ENCODE measurements around the gene FUT3. TPM values are rescaled to one million over a fixed set of nuclear protein-coding genes. Genes with fewer than 3 reads are reported as not detected.

The FUT3 gene
- total RNA-seq, 1 donor from 2014 or later: not detected

DNA sequence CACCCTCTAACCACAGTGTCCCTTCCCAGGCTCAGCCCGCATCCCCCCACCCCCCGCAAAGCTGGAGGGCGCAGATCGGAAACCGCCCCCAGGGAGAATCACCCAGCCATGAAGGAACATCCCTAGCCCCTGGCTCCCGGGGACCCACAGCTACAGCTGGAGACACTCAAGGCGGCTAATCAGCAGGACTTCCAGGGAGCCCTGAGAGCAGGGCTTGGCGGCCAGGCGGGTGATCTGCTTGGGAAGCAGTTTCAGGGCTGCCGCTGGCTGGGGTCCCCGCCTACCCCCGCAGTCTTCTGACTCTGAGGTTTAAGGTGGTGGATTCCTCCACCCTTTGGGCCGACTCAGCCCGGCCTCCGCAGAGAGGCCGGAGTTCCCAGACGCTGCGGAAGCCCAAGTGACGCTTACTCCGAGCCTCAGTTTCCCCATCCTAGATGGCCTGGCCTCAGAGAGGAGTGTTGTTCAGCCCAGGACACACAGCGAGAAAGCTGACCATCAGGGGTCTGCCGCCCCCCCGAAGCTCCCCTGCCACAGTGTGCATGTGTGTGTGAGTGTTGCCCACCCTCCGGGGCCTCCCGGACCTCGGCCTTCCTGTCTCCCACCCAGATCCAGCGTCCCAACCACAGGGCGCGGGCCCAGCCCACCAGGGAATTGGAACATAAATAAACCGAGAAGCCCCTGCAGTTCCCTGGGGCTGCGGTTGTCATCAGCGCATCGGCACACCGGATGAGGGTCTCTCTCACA lies 21.5 kb downstream of the FUT3 start:
- no peak for DNase-seq
- intact Hi-C loops (cut with DNase I): no loop called here
- no peak for ATAC-seq (ENCODE audit: poor library complexity)

DNA sequence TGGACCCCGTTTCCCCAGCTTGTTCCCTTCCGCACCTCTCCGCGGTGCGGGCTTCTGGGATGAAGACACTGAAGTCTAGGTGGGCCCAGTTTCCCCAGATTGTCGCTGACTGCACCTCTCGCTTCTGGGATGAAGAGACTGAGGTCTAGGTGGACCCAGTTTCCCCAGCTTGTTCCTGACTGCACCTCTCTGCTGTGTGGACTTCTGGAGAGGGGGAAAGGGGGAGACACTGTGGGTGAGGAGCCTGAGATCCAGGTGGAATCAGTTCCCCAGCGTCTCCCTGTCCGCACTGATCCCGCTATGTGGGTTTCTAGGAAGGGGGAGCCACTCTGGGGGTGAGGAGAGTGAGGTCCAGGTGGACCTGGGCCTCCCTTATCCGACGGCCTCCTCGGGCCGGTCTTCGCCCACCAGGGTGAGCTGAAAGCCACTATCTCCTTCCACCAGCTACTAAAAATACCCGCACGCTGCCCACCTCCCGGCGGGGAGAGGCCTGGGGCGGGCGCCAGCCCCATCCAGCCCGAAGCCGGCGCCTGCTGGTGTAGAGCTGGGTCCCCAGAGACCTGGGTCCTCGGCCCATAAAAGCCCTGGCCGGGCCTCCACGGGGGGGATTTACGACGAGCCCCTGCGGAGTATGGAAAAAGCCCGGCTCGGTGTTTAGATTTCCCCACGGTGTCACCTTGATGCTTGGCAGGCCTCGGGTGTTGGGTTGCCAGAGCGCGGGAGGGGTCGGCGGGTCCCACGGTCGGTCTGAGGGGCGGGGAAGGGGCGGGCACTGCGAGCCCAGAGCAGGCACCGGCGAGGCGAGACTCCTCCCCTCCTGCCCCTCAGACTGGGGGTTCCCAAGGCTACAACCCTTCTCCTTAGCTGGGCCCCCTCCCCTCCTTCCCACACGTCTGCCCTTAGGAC lies 22.3 kb downstream of the FUT3 start:
- ATAC-seq (ENCODE audit: poor library complexity): peak; percentile 57

GRCh38 chr19:5827891-5828660 lies 23.2 kb downstream of the FUT3 start:
- intact Hi-C loops (cut with DNase I): no loop called here
- peak; percentile 75 for ATAC-seq (ENCODE audit: poor library complexity)
- peak; percentile 92 for DNase-seq

More for the DNA sequence above, 22.3 kb downstream of the FUT3 start:
- DNase-seq: peak; percentile 56
- intact Hi-C loops (cut with DNase I): no loop called here

DNA sequence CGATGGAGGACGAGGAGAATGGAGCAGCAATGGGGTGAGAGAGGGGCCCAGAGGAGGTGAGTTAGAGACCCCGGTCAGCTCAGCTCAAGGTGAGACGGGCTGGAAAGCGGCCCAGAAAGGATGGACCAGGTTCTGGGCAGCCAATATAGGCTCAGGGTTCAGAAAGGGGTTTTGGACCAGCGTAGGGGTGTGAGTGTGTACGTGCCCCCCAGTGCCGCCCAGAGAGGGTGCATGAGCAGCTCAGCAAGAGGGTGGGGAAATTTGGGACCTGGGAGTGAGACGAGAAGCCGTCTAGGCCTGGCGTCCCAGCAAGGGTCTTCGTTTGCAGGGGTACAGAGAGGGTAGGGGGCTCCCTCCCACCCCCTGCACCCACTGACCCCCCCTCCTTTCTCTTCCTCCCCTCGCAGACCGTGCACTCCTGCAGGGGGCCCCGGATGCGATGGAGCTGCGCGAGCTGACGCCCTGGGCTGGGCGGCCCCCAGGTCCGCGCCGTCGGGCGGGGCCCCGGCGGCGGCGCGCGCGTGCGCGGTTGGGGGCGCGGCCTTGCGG lies 23.8 kb downstream of the FUT3 start:
- intact Hi-C loops (cut with DNase I): no loop called here

DNA sequence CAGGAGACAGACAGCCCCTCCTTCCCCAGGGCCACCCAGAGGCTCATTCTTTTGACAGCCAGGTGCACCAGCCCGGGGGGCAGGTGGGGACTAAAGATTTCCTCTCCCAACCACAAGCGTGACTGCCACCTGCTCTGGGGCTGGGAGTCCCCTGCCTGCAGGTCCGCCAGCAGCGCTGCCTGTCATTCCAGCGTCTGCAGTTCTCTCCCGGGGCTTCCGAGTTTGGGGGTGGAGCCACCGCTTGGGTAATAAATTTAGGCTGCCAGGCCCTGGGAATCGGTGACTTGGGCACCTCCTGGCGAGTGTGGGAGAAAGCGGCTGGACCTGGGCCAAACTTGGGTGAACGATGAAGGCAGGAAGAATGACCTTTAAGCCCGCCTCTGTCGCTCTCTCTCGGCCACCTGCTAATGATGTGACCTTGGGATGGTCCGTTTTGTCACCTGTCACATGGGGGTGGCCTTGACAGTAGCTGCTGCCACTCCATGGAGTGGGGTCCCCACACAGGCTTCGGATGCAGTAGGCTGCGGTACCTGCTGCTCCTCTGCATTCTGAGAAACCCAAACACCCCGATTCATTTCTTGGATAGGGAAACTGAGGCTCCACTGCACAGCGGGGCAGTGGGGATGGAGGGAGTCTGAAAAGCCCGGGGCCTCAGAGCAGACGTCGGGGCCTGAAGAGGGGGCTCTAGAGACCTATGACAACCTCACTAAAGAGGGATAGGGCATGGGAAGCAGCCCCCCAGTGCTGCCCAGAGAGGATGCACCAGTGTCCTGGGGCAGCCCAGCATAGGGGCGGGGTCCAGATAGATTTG lies 24.5 kb downstream of the FUT3 start:
- intact Hi-C loops (cut with DNase I): no loop called here
- DNase-seq: peak; percentile 75
- peak; percentile 43 for ATAC-seq (ENCODE audit: poor library complexity)

More for the DNA sequence above, 23.8 kb downstream of the FUT3 start:
- DNase-seq (no peak), ATAC-seq (ENCODE audit: poor library complexity) (no peak)

DNA sequence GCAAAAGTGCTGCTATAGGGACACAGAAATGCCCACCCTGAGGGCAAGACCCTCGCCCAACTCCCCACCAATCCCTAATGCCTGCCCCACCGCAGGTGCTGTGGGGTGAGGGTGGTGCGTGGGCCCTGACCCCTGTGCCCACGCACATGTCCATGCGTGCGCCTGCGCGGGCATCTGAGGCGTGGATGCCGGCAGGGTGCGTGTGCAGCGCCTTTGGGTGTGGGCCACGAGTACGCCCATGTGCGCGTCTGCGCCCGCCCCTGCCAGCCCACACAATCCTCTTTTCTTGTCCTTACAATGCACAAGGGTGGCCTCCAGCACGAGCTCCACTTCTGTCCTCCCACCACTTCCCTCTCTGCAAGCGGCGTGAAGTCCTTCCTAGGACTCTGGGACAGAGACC lies 26.1 kb downstream of the FUT3 start:
- no peak for DNase-seq
- intact Hi-C loops (cut with DNase I): no loop called here
- ATAC-seq (ENCODE audit: poor library complexity): no peak

DNA sequence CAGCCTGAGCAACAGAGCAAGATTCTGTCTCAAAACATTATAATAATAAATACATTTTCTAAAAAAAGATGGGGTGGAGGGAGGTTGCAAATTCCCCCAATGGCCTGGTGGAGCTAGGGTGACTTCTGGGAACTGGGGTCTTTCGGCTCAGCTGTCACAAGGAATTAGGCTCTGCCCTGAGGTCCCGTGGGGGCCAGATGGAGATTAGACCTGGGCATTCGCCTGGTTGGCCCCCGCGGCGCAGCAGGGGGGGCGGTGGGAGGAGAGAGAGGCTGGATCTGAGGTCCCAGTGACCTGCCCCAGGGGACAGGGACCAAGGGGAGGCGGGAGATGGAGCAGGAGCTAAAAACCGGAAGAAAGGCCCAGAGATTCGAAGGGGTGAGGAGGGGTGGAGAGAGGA lies 26.5 kb downstream of the FUT3 start:
- ATAC-seq (ENCODE audit: poor library complexity): no peak
- intact Hi-C loops (cut with DNase I): no loop called here
- DNase-seq: no peak

DNA sequence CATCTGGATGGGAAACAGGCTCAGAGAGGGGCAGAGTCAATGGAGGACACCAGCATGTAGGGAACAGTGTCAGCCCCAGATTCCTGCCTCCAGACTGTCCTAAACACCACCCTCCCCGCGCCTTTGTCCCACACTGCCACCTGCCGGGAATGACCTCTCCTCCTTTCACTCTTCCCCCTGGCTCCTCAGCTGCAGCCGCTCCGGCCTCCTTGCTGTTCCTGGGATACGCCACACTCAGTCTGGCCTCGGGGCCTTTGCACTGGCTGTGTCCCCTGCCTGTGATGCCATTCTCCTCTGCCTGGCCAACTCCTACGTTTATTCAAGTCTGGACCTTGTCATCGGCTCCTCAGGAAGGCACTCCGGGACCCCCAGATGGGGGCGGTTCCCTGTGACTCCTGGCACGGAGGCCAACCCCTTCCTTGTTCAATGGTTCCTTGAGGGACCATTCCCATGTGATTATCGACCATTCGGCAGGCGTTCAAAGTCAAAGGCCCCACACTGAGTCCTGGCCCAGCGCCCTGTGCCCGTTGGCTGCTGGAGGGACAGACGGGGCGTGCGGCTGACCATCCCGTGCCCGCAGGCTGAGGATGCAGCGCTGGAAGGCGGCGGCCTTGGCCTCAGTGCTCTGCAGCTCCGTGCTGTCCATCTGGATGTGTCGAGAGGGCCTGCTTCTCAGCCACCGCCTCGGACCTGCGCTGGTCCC lies 27.5 kb downstream of the FUT3 start:
- no peak for DNase-seq
- intact Hi-C loops (cut with DNase I): no loop called here
- no peak for ATAC-seq (ENCODE audit: poor library complexity)

DNA sequence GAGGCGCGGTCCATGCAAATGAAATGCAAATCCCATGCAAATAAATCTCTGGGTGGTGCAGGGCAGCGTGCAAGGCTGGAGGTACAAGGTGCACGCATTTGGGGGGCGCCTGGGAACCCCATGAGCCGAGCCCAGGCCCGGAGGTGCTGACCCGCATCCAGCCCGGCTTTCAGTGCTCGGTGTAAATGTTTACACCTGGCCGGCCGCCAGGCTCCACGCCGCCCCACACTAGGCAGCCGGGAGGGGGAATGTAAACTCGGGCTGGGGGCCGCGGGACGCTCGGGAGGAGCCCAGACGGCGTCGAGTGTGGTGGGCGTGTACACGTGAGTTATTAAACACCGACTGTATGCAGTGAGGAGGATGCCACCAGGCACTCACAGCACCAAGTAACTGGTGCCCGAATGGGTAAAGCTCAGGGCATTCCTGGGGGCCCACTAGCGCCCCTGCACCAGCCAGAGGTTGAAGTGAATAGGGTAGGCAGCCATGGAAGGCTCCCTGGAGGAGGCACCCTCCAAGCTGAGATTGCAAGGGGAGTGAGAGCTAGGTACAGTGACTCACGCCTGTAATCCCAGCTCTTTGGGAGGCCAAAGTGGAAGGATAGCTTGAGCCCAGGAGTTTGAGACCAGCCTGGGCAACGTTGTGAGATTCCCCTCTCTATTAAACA lies 28.9 kb downstream of the FUT3 start:
- intact Hi-C loops (cut with DNase I): no loop called here
- ATAC-seq (ENCODE audit: poor library complexity) (no peak), DNase-seq (no peak)

DNA sequence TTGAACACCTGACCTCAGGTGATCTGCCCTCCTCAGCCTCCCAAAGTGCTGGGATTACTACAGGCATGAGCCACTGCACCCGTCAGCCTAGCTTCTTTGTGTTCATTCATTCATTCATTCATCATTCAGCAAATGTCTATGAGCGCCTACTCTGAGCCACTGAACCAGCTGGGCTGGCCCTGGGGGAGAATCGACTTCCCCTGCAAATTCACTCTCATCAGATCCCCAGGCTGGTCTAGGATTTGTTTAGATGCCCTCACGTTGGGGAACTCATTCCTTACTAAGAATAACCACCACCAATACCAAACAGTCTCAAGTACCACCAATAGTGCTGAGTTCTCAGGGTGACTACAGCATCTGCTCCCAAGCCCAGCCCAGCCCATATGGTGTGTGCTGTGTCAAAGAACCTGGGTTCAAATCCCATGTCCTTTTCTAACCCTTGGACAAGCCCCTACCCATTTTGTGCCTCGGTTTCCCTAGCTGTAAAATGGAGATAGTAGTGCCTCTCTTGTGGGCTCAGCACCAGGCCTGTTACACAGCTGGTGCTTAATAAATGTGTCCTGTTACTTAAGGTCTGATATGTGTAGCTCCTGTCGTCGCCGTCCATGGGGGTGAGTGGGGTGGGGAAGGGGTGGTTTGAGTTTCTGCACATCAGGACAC lies 29.6 kb downstream of the FUT3 start:
- intact Hi-C loops (cut with DNase I): no loop called here
- ATAC-seq (ENCODE audit: poor library complexity): no peak
- DNase-seq: no peak

DNA sequence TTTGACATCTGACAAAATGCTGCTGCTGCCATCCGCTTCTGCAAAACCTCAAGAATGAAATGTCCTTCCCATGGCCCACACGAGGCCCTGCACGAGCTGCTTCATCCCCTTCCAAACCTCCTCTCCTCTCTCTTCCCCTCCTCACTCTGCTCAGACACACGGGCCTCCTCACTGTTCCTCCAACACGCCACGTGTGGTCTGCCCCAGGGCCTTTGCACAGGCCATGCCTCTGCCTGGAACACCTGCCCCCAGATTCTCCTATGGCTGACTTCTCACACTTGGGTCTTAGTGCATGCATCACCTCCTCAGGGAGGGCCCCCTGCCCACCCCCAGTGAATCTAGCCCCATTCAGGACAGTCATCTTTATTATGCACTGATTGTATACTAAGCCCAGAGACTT lies 30.5 kb downstream of the FUT3 start:
- DNase-seq: no peak
- intact Hi-C loops (cut with DNase I): no loop called here
- no peak for ATAC-seq (ENCODE audit: poor library complexity)

DNA sequence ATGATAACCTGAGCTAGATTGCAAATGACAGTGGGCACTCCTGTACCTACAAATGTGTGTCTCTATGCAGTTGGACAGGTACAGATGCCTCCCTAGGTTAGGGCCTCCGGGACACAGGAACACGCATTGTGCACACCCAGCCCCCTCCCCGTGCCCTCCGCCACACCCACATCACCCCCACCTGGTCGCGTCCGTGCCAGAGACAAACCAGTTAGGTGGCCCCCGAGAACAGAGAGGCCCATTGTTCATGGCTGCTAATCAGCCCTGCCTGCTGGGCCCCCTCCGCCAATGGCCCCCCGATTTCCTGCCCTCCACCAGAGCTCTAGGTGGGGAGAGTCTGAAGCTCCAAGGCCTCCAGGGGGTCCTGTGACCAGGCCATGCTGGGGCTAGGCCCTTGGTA lies 32.7 kb downstream of the FUT3 start:
- DNase-seq (no peak), ATAC-seq (ENCODE audit: poor library complexity) (no peak)
- intact Hi-C loops (cut with DNase I): no loop called here

- intact Hi-C loops (cut with DNase I): no loop called here
- no peak for ATAC-seq (ENCODE audit: poor library complexity)
- DNase-seq: no peak
Measured at GRCh38 chr19:5817218-5817617, 34.0 kb downstream of the FUT3 start.

GRCh38 chr19:5814852-5815246 lies 36.4 kb downstream of the FUT3 start:
- intact Hi-C loops (cut with DNase I): no loop called here
- DNase-seq: no peak

DNA sequence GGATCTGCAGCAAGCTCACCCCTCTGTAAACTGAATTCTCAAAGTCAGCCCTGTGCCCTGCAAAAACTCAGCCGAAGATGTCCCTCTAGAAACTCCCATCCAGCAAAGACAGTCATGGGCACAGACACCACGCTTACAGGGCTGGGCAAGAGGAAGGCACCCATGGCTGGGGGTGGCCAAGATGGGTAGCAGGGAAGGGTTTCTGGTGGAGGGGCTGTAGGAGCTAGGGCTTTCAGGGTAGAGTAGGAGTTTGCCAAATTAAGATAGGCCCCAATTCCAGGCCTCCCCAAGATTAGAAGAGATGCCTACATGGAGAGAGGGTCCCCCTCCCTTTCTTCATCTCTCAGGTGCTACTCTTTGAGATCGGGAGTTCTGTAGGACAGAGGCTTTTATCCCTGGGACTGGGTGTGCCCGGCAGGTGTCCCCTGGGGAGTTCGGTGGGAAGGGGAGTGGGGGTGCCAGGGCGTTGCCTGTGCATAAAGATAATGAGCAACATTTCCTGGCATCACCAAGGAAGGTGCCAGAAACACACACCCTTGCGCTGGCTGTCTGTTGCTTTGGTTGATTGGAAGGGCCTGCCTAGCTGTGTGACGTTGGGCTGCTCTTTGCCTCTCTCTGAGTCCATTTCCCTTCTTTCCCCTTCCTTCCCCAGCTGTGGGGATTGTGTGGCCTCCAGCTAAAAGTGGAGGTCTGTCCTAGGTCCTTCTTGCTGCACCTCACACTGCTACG lies 37.0 kb downstream of the FUT3 start:
- ATAC-seq (ENCODE audit: poor library complexity) (no peak), DNase-seq (no peak)
- intact Hi-C loops (cut with DNase I): no loop called here

More at GRCh38 chr19:5814852-5815246, 36.4 kb downstream of the FUT3 start:
- no peak for ATAC-seq (ENCODE audit: poor library complexity)

DNA sequence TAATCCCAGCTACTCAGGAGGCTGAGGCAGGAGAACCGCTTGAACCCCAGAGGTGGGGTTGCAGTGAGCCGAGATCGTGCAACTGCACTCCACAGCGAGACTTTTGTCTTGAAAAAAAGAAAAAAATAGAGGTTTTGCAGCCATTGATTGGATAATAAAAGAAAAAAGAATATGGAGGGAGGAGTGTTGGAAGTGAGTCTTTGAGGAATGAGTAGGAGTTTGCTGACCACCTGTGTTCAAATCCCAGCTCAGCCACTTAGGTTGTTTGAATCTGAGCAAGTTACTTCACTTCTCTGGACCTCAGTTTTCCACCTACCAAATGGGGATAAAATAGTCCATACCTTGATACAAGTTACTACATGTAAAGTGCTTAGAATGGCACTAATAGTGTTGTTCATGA lies 40.1 kb downstream of the FUT3 start:
- intact Hi-C loops (cut with DNase I): no loop called here
- ATAC-seq (ENCODE audit: poor library complexity): no peak
- no peak for DNase-seq
